SU-DHL-6 (cell line): Measurements from ENCODE around the gene ADD1.

ENCODE experiments used
- H2AFZ ChIP-seq: fragments of 200-600 bp; sonication (generic); 2 replicates; pipeline ENCODE4 v1.6.1; 2014; ENCODE audit warnings: low read depth, mild to moderate bottlenecking, moderate library complexity, mixed read lengths, antibody characterized with exemption, low read length; ENCODE audit not compliant: severe bottlenecking
- H3F3A ChIP-seq: fragments of 200-600 bp; shearing (Covaris generic); 2 replicates; pipeline ENCODE4 v1.6.0; 2016; ENCODE audit warnings: antibody characterized with exemption, mild to moderate bottlenecking; ENCODE audit not compliant: insufficient read depth
- H3K27ac ChIP-seq: fragments of 200-600 bp; sonication (generic); 2 replicates; pipeline ENCODE4 v1.5.1; 2016; ENCODE audit warnings: low read depth, mild to moderate bottlenecking, low read length, moderate library complexity, mixed read lengths
- H3K27me3 ChIP-seq: fragments of 200-600 bp; sonication (generic), shearing (Covaris generic); 2 replicates; pipeline ENCODE4 v1.6.0; 2014; ENCODE audit warnings: mild to moderate bottlenecking, low read length
- H3K36me3 ChIP-seq: fragments of 200-600 bp; sonication (generic); 2 replicates; pipeline ENCODE4 v1.6.1; 2014; ENCODE audit warnings: mild to moderate bottlenecking, low read length, mixed read lengths
- H3K4me2 ChIP-seq: fragments of 300-600, 200-600 bp; shearing (Covaris generic), sonication (generic); 2 replicates; pipeline ENCODE4 v1.6.0; 2014; ENCODE audit warnings: low read length, low read depth, mild to moderate bottlenecking; ENCODE audit not compliant: poor library complexity, severe bottlenecking
- H3K4me3 ChIP-seq: fragments of 200-600 bp; sonication (generic); 2 replicates; pipeline ENCODE4 v1.5.1; 2014; ENCODE audit warnings: antibody characterized with exemption, low read length, mild to moderate bottlenecking, mixed read lengths; ENCODE audit not compliant: insufficient read depth, poor library complexity, severe bottlenecking
- H3K79me2 ChIP-seq: fragments of 200-600 bp; sonication (generic); 2 replicates; pipeline ENCODE4 v1.6.1; 2014; ENCODE audit warnings: mild to moderate bottlenecking, low read length, moderate library complexity; ENCODE audit not compliant: insufficient read depth
- H3K9ac ChIP-seq: fragments of 200-600 bp; sonication (generic); 2 replicates; pipeline ENCODE4 v1.7.0; 2014; ENCODE audit warnings: mild to moderate bottlenecking, low read length
- H3K9me2 ChIP-seq: fragments of 200-600 bp; sonication (generic); replicated peaks from 2 replicates; pipeline ENCODE4 v1.6.1; 2014; ENCODE audit warnings: low read length; ENCODE audit not compliant: insufficient read depth
- H3K9me3 ChIP-seq: fragments of 200-600 bp; sonication (generic); 2 replicates; pipeline ENCODE4 v1.6.1; 2014; ENCODE audit warnings: low read length, mixed read lengths; ENCODE audit not compliant: insufficient read depth
- H4K20me1 ChIP-seq: fragments of 200-600 bp; sonication (generic); 2 replicates; pipeline ENCODE4 v1.6.1; 2014; ENCODE audit warnings: low read depth, mild to moderate bottlenecking, antibody characterized with exemption, low read length, moderate library complexity, mixed read lengths
- EZH2phosphoT487 ChIP-seq: fragments of 200-600 bp; sonication (generic), shearing (Covaris generic); conservative IDR thresholded peaks from 2 replicates; pipeline ENCODE4 v1.6.1; 2018; ENCODE audit warnings: mild to moderate bottlenecking, antibody characterized with exemption, low read length, moderate library complexity, mixed read lengths
- TF ChIP-seq, protein P1 (sequence below): fragments of 200-600 bp; sonication (generic); IDR thresholded peaks from one replicate; pipeline ENCODE4 v1.5.1; 2017; ENCODE audit warnings: antibody characterized with exemption, mild to moderate bottlenecking, low read length, moderate library complexity; ENCODE audit not compliant: insufficient read depth, poor library complexity, severe bottlenecking

Gene ADD1

GRCh38 chr4:2933566-2934076 lies 90.0 kb downstream of the ADD1 start:
- no peak for TF ChIP-seq EZH2phosphoT487
- TF ChIP-seq, protein P1, sequence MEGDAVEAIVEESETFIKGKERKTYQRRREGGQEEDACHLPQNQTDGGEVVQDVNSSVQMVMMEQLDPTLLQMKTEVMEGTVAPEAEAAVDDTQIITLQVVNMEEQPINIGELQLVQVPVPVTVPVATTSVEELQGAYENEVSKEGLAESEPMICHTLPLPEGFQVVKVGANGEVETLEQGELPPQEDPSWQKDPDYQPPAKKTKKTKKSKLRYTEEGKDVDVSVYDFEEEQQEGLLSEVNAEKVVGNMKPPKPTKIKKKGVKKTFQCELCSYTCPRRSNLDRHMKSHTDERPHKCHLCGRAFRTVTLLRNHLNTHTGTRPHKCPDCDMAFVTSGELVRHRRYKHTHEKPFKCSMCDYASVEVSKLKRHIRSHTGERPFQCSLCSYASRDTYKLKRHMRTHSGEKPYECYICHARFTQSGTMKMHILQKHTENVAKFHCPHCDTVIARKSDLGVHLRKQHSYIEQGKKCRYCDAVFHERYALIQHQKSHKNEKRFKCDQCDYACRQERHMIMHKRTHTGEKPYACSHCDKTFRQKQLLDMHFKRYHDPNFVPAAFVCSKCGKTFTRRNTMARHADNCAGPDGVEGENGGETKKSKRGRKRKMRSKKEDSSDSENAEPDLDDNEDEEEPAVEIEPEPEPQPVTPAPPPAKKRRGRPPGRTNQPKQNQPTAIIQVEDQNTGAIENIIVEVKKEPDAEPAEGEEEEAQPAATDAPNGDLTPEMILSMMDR, result no peak
- H3K4me2 ChIP-seq, result peak overlapping the region; percentile 70
- H2AFZ ChIP-seq, result no peak overlapping the region
- H3K9me3 ChIP-seq, result no peaks in the 10 kb centered on the region
- peaks cover 6% of the 10 kb centered on the region; the same call in 1 of the 2 replicates for H3K79me2 ChIP-seq
- no peaks in the 10 kb centered on the region; the same call in 1 of the 2 replicates for H3K36me3 ChIP-seq
- peaks cover 24% of the 10 kb centered on the region for H3F3A ChIP-seq
- H3K9ac ChIP-seq, result peak overlapping the region; percentile 62
- H3K9me2 ChIP-seq, result no peaks in the 10 kb centered on the region
- peak overlapping the region; percentile 48 for H3K27ac ChIP-seq
- peak overlapping the region; percentile 56 for H3K4me3 ChIP-seq
- no peaks in the 10 kb centered on the region for H4K20me1 ChIP-seq
- H3K27me3 ChIP-seq, result no peaks in the 10 kb centered on the region

GRCh38 chr4:2934077-2934812 lies 90.6 kb downstream of the ADD1 start:
- Histone ChIP-seq H3K27ac (peak overlapping the region; percentile 48), H3K36me3 (no peaks in the 10 kb centered on the region; the same call in 1 of the 2 replicates), H3K79me2 (peaks cover 6% of the 10 kb centered on the region; the same call in 1 of the 2 replicates), H3F3A (peaks cover 24% of the 10 kb centered on the region), H3K9me3 (no peaks in the 10 kb centered on the region), H3K27me3 (no peaks in the 10 kb centered on the region), H3K4me3 (peak overlapping the region; percentile 56), H3K9ac (peak overlapping the region; percentile 62), H4K20me1 (no peaks in the 10 kb centered on the region), H3K4me2 (peak overlapping the region; percentile 70), H2AFZ (no peak overlapping the region), H3K9me2 (no peaks in the 10 kb centered on the region)
- no peak for TF ChIP-seq EZH2phosphoT487
- TF ChIP-seq, protein P1, result no peak

DNA sequence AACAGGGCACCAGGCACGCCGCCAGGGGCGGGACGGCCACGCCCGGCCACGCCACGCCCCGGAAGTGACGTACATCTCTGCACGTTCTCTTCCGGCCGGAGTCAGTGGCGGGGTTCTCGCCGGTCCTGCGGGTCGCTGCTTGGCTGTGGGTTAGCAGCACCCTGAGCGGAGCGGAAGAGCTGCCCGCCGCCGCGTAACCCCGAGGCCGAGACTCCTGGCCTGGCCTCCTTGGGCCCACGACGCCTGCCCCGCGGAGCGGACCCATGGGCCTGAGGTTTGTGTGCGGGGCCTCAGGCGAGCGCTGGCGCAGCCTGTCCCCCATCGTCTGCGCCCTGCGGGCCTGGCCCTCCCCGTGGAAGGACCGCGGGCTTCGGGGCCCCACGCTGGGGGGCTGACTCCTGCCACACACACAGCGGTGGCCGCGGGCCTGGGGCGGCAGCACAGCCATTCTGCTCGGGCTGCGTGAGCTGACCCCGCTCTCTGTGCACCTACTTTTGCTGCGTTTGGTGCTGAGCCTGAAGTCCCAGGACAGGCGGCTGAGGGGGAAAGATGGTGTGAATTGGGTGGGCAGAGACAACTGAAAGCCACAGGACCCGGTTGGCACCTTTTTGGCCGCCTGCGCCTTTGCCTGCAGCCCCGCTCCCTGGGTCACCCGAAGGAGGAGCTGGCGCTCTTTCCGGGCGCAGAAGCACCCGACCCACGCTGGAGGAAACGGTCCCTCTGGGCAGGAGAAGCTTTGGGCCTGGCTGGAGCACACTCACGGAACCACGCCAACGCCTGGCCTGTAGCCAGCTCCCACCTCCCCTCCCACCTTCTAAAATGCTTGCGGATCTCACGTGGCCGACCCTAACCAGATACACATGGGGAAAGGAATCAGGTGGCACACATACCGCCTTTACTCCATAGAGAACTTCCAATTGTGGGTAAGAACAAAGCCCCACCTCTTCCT lies 91.4 kb downstream of the ADD1 start:
- Histone ChIP-seq H3K79me2 (peaks cover 6% of the 10 kb centered on the region; the same call in 1 of the 2 replicates), H3K27me3 (no peaks in the 10 kb centered on the region), H3F3A (peaks cover 24% of the 10 kb centered on the region), H3K27ac (peak overlapping the region; percentile 58), H3K4me2 (peak overlapping the region; percentile 75), H2AFZ (peak overlapping the region; percentile 50), H3K36me3 (no peaks in the 10 kb centered on the region; the same call in none of the 2 replicates), H3K9ac (peak overlapping the region; percentile 97), H4K20me1 (no peaks in the 10 kb centered on the region), H3K9me3 (no peaks in the 10 kb centered on the region), H3K4me3 (peak overlapping the region; percentile 94), H3K9me2 (no peaks in the 10 kb centered on the region)
- TF ChIP-seq, protein P1, result no peak
- TF ChIP-seq EZH2phosphoT487, result no peak
